NCI-H748 treated with DMSO at 0.1 percent for 48 hours (cell line): Measurements from ENCODE around the gene SEPTIN11.
"Not testable (repeated sequence)": the region's sequence is repeated elsewhere in the genome, so short reads cannot be mapped to it uniquely, and the experiment has no call there.

Experiments
- DNase-seq: peaks from one replicate; lab custom pipeline; 2025; lab: John Stamatoyannopoulos, UW

Gene SEPTIN11

DNA sequence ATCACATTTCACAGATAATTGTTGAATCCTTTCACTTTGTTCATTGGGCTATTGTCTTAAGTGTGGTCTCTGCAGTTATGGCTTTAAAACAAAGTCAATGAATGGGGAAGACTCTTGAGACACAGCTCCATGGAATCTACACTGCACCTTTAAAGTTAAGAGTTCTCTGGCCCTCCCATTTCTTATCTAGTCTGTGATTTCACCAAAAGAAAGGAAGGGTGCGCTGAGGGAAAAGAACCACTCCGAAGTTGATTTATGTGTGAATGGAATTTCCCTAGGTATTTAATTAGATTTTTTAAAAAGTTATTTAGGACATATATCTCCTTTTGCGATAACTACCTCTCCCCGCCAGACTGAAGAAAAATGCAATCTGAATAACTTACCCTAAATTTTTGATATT lies 2.5 kb downstream of the SEPTIN11 start:
- DNase-seq: no peak

DNA sequence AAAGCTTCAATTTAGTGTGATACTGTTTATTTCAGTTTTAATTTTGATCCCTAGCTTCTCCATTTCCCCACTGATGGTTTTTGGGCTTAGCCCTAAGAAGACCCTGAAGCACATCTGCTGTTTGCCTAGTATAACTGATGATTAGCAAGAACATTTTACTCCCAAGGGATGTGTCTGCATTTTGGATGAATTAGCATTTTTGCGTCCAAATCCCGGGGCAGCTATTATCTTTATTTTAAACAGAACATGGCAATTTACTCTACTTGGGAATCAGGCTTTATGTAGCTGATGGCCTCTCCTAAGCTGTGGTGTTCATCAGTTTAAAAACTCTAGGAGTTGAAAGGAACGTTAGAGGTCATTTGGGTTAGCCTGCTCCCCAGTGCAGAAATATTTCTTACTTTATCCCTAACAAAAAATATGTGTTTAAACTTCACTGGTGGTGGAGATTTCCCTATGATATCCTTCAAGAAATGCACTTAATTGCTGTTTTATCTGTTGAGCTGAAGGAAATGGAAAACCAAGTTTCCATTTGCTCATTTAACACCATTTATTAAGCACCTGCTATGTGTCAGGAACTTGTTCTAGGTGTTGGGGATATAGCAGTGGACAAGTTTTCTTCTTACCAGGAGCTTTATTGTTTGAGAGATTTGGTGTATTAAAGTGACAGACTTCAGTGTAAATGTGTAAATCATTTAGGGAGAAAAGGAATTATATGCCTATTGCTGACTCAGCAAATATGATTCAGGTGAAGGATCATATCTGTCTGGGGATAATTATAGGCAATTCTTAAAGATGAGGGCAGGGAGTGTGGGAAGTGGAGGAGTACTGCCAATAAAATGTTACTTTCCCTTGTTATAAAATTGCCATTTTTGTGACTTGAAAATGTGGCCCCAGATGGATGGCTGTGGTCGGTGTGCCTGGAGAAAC lies 3.4 kb downstream of the SEPTIN11 start:
- no peak for DNase-seq

DNA sequence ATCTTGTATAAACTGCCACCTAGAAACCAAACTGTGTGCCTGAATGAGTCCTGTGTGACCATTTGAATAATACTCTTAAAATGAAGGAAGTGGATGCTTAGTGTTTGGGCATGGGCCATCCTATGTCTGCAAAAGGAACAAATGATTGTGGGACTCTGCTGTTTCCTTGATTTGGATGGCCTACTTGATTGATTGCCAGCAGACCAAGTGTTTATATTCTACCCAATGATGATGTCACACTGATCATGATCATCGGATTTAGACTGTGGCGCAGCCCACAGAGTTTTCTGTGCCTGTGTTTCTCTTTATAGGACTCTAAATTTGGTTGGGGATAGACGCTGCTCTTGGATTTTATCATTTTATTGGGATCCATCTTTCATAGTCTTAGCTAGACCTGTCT lies 4.4 kb downstream of the SEPTIN11 start:
- no peak for DNase-seq

DNA sequence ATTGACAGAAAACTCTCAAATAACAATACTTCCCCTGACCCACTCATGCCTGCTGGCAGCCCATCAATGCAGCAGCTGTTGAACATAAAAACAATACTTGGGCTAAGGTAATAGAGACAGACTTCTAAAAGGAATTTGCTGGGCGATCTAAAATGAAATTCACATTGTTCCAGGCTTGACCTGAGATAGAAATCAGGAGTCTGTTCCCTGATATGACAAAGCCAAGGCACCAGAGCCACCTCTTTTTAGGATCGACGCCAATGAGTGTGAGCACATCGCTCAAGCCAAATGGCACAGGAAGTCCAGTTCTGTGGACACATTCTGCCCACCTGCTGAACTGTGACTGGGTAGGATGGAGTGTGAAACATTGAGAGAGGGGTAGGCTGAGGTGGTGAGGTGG lies 4.9 kb downstream of the SEPTIN11 start:
- DNase-seq: no peak

DNA sequence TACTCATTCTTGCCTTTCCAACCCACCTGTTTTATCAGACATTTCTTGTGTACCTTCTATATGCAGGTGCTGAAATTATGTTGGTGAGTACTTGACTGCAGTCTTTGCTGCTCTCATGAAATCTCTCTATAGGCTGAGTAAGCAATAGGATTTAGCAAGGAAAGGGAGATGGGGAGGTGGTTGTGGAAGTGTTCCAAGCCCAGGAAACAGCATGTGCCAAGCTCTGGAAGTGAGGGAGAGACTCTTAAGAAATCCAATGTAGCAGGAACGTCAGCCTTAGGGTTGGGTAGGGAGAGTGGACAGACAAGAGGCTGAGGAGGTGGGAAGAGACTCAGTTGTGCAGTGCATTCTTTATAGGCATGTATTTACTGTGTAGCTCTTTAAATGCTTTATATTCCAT lies 5.6 kb downstream of the SEPTIN11 start:
- DNase-seq: no peak

DNA sequence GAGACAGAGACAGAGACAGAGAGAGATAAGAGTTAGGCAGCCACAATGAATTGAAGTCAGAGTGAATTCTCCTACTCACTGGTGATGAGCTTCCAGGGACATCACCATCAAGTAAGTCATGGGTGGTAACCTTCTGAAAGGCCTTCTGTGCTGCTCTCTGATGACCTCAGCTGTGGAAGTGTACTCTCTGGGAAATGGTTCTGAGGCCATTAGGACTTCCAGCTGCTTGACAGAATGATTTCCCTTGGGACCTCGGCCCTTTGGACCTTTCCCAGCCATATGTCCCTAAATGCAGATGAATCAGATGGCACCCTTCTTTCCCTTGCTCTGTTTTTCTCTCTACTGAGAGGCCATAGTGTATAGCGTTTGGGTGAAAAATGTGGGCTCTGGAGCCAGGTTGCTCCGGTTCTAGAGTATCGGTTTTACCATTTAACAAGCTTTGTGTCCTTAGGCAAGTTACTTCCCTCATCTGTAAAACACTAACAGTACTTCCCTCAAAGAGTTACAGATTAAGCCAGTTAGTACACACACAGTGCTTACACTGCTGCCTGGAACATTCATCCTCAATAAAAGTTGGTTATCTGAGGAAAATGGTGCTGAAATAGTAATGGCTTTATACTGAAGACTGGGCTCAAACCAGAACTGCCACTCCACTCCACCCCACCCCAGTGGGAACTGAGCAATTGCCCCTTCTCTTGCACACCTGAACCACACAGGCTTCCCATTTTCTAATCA lies 7.6 kb downstream of the SEPTIN11 start:
- no peak for DNase-seq

DNA sequence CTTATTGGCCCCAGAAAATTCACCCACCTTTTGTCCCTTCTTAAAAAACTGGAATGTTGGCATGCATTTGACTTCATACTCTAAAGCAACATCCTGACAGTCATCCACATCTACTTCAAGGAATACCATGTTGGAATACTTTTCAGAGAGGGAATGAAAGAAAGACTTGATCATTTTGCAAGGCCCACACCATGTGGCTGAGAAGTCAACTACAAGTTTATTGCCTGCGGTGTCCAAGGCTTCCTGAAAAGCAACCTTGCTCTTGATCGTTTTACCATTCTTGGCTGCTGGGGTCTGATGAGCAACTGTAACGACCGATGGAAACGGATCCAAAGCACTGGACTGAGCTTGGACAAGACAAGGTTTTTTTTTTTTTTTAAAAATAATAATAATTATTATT lies 9.3 kb downstream of the SEPTIN11 start:
- no peak for DNase-seq

DNA sequence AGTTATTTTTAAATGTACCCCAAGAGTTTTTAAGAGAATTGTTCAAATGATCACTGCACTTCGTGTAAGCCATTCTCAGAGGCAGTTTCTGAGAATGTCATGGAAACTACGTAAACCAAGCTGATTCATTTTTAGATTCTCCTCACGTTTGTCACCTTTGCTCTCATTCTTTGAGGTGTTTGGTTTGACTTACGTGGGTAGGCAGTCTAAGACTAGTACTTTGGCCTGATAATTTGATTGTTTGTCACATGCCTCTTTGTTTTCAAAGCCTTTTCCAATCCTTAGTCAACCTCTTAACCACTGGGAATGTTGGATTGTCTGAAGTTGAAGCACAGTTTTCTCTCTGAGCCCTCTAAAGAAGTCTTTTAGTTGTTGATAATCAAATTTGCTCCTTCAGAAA lies 10.5 kb downstream of the SEPTIN11 start:
- no peak for DNase-seq

DNA sequence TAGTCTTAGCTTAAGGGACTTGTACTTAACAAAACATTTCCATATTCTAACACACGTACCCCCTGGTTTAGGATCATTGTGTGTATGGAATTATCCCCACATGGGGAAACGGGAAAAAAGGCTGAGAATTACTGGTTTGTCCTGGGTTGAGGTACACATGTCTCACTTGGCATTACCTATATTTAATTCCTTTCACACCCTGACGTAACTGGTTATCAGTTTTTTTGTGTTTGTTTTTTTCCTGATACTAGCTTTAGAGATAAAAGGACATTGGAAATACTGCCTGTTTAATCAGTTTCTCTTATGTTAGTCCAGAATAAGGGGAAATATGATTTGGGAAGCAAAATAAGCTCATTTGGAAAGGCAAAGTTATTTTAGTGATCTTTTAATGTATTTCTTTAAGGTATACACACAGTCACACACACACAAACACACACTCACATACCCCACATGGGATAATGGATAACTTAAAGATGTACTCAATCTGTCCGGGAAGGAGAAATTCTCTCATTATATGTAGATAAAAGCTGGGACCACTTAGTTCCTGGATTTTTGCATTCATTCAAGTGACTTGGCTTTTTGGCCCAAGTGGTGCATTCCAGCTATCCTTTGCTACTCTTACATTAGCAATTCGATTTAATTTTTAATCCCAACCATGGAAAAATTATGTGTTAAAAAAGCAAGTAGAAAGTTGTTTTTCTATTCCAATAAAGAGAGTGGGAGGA lies 13.0 kb downstream of the SEPTIN11 start:
- DNase-seq: no peak

DNA sequence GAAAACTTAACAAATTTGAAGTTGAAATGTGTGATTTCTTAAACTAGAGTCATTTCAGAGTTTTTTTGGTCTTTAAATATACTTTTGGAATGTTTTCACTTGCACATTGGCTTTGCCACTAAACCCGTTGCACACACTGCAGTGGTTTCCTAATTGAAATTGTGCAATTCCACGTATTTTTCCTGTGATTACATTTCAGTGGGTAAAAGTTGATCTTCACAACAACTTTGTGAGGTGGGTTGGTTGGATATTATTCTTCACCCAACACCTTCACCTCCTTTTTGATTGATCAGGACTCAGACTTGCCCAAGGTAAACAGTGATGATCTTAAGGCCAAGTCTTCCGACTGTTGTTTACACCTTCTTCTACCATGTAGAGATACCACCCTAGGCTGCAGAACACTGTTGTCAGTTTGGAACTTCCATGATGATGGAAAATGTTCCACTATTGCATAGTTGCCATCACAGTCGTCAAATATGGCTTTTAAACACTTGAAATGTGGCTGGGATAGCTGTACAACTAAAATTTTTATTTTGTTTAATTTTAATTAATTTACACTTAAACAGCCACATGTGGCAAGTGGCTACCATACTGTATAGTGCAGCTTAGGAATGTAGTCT lies 13.7 kb downstream of the SEPTIN11 start:
- DNase-seq: no peak

DNA sequence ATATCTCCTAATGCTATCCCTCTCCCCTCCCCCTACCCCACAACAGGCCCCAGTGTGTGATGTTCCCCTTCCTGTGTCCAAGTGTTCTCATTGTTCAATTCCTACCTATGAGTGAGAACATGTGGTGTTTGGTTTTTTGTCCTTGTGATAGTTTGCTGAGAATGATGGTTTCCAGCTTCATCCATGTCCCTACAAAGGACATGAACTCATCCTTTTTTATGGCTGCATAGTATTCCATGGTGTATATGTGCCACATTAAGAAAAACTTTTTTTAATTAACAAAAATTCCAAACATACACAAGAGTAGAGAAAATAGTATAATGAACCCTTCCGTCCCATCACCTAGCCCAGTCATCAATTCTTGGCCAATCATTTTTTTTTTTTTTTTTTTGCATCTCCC lies 14.4 kb downstream of the SEPTIN11 start:
- not testable (repeated sequence) for DNase-seq

DNA sequence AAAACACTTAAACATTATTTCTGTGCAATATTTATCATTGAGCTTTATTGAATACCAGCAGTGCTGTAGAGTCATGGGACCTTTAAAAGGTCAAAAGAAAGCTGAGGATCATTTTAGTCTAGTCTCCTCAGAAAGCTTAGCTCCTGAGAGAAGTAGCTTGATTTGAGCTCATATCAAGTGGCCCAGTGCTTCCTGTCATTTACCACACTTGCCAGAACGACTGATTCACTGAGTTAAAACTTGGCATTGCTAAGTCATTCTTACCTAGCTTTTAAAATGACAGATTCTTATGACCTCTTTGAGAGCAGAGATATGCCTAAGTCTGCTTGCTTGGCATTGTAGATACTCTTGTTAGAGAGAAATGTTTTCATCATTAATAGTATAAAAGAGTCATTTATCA lies 15.2 kb downstream of the SEPTIN11 start:
- no peak for DNase-seq

DNA sequence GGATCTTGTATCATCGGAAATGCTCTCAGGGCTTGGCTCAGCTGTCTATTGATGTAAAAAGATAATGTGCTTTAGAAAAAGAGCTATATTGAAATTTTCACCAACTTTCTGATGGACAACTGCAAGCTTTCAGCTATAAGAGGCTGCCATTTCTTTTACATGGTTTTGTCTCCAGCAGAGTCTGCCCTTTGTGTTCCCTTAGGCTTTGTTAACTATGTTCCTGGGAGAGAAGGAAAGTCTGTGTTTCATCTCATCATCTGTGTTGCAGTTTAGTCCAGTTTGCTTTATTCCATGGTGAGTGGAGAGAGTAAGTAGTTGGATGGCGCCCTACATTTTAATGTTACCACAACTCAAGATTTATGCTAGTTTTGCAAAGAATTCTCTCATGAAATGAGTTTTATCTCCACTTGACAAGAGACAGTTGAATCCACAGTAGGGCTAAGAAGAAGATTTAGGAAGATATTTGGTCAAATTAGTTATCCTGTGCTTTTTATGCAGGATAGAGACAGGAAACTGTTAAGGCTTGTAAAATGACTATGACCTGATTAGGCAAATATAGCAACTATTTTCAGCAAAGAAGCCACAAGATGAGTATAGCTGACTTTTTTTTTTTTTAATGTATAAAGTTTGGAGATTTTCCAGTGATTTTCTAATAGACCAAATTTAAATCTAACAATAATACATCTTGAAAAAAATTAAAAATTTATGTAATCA lies 16.5 kb downstream of the SEPTIN11 start:
- no peak for DNase-seq

DNA sequence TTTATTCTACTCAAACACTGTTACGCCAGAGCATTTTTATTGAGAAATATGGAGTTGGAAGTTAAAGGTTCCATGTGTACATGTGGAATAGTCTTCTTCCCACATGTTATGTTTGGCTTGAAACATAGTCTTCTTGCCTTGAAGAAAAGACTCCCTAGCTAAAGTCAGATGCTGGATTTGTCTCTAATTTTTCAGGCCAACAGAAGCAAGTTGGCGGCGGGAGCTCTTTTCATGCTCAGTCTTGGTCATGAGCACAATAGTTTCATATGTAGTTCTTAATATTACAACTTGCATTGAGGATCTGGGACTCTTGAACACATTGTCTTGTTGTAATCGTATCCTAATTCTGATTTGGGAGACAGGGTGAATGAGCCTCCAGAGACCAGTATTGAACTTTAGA lies 19.4 kb downstream of the SEPTIN11 start:
- no peak for DNase-seq

DNA sequence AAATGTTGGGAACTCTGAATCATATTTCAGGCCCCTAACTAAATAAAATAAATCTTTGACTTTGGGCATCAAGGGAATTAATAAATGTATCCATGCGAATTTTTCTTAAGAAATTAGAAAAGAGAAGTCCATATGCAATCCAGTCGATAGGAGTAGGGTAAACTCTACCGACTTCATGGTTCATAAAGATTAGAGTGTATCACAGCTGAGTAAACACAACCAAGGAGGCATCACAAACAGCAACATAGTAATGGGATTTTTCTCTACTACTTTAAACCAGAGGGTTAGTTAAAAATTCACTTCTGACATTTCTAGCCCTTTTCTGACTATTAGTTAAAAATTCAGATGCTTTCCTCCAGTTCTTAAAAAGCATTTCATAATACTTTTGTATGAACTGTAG lies 19.9 kb downstream of the SEPTIN11 start:
- DNase-seq: no peak

DNA sequence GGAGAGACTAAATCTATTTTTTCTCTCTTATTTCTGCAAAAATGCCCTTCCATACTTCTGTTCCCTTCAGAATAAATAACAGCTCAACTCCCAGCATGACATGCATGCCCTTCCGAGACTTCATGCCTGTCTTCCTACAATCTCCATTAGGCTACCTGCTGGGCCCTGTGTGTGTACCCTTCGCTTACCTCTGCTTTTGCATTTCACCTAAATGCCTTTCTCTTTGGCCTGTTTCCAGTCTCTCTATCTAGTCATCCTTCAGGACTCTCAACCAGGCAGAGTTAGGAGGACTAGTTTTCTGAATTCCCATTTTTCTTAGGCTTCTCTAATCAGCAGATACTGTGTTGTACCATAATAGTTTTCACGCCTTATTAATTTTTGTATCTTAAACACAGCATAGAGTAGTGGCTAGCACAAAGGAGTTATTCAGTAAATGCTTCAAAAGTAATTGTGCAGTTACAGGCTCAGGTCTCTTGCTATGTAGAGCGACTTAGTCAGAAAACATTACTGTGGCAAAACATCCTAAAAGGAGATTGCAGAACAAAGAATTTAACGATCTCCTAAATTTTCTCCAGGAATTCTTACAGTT lies 20.5 kb downstream of the SEPTIN11 start:
- no peak for DNase-seq

DNA sequence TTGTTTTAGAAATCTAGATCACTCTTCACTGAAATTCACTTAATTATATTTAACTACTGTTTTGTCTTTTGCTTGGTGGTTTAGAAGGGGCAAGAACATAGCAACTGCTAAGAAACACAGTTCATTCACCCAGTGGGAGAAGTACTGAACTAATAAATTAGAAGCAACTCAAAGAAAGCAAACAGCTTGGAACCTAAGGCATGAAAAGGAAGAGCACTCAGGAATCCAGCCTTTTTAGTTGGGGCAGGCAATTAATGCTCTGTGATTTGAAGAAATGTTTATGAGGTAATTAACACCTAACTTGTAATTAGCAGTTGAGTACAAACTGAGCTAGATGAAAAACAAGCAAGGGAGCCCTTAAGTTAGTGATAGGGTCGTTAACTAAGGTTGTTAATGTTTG lies 22.8 kb downstream of the SEPTIN11 start:
- DNase-seq: no peak

DNA sequence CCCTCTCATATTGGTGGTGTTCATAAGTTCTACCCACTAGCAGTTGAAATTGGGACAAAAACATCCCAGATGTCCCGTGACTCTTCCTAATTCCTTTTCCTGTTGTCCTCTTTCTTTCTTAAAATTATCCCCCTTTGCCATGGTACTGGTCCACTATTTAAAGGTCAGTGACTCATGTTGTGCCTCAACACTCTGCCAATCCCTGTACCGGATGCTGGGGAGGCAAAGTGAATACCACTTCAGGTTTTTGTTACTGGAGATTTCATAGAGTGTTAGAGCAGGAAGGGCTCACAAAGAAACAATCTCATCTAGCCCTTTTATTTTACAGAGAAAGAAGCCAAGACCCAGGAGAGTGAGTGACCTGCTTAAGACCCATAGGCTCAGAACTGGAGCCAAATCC lies 24.6 kb downstream of the SEPTIN11 start:
- no peak for DNase-seq

DNA sequence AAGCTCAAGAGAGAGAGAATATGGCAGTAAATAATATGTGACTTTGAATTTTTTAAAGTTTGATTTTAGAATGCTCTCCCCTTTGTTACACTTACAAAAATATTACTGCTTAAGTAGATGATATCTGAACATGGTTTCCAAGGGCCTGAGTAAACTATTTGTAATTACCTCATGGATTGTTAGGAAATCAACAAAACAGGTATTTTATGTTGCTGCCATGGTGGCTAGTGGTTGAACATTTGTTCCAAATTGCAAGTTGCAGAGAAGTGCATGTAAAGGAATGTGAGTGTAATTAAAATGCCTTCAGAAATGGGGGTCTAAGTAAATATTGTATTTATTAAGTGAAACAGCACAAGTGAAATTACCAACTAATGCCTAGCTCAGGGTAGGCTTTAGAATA lies 27.6 kb downstream of the SEPTIN11 start:
- no peak for DNase-seq

DNA sequence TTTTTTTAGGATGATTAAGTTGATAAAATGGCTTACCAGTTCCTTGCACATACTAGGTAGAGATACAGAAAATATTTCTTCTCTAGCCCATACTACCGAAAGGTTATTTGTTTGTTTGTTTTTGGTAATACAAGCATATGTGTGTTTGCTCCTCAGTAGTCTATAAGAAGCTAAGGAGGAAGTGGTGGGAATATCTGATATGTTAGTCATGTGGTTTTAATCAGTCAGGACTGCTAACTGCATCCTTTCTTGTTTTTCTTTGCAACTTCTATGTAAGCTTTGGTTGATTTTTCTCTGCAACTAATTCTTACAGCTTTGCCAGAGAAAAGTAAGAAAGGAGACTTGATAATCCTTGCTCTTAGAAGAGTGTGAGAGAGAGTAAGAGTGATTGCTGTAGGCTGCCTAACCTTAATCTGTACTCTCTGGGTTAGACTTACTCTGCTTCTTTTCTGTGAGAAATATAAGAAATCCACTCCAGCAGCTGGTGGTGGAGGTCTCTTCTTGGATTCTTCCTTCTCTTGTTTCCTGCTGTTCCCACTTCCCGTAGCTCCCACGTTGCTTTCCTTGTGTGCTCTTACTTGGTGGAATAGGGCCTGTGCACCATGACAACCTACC lies 28.3 kb downstream of the SEPTIN11 start:
- DNase-seq: no peak

DNA sequence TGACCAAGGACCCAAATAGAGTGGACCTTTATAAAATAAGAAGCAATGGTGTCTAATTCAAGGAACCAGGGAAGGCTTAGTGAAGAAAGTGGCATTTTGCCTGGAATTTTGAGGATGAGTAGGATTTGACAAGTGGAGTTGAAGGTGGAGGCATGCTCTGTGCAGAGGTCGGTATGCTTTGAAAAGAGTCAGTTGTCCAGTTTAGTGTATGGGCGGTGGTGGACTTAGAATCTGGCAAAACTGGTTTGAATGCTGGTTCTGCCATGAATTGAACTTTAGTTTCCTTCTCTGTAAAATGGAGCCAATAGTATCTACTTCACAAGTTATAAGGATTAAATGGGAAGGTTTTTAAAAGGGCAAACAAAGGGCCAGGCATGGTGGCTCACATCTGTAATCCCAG lies 29.7 kb downstream of the SEPTIN11 start:
- DNase-seq: no peak
